ENCODE measurements around the gene PDCD5.
"Not testable (repeated sequence)": the region's sequence is repeated elsewhere in the genome, so short reads cannot be mapped to it uniquely, and the experiment has no call there.

The PDCD5 gene

GRCh38 chr19:32580353-32580900 lies 563 bp upstream of the PDCD5 start:
- DNase-seq, result no peak

GRCh38 chr19:32581705-32582179 lies 752 bp downstream of the PDCD5 start:
- no peak for DNase-seq

GRCh38 chr19:32587747-32588504 lies 6.9 kb downstream of the PDCD5 start:
- DNase-seq, result not testable (repeated sequence)

- DNase-seq, result no peak
Measured at GRCh38 chr19:32594021-32594420, 13.0 kb downstream of the PDCD5 start.

GRCh38 chr19:32595491-32595890 lies 14.5 kb downstream of the PDCD5 start:
- no peak for DNase-seq

GRCh38 chr19:32598022-32598421 lies 17.0 kb downstream of the PDCD5 start:
- DNase-seq, result no peak

- DNase-seq, result no peak
Measured at GRCh38 chr19:32599258-32599657, 18.3 kb downstream of the PDCD5 start.

GRCh38 chr19:32599736-32600157 lies 18.8 kb downstream of the PDCD5 start:
- peak; percentile 62 for DNase-seq

- DNase-seq, result no peak
Measured at GRCh38 chr19:32603961-32604360, 23.0 kb downstream of the PDCD5 start.

- no peak for DNase-seq
Measured at GRCh38 chr19:32605544-32605943, 24.6 kb downstream of the PDCD5 start.

GRCh38 chr19:32606289-32606688 lies 25.3 kb downstream of the PDCD5 start:
- no peak for DNase-seq

- no peak for DNase-seq
Measured at GRCh38 chr19:32607479-32607878, 26.5 kb downstream of the PDCD5 start.

- DNase-seq, result no peak
Measured at GRCh38 chr19:32611161-32611560, 30.2 kb downstream of the PDCD5 start.

- DNase-seq, result no peak
Measured at GRCh38 chr19:32613008-32613407, 32.0 kb downstream of the PDCD5 start.

- DNase-seq, result no peak
Measured at GRCh38 chr19:32614916-32615315, 33.9 kb downstream of the PDCD5 start.

- DNase-seq, result no peak
Measured at GRCh38 chr19:32615569-32615968, 34.6 kb downstream of the PDCD5 start.

- no peak for DNase-seq
Measured at GRCh38 chr19:32619051-32619685, 38.2 kb downstream of the PDCD5 start.

- no peak for DNase-seq
Measured at GRCh38 chr19:32622002-32622401, 41.0 kb downstream of the PDCD5 start.

- DNase-seq, result no peak
Measured at GRCh38 chr19:32624410-32624809, 43.4 kb downstream of the PDCD5 start.

- DNase-seq, result no peak
Measured at GRCh38 chr19:32626969-32627368, 46.0 kb downstream of the PDCD5 start.

GRCh38 chr19:32627714-32628270 lies 46.8 kb downstream of the PDCD5 start:
- no peak for DNase-seq

- no peak for DNase-seq
Measured at GRCh38 chr19:32630338-32630737, 49.3 kb downstream of the PDCD5 start.

GRCh38 chr19:32631381-32631780 lies 50.4 kb downstream of the PDCD5 start:
- DNase-seq, result no peak

All from NCI-H1694 (cell line).